Brain microvascular endothelial cell (primary cell): ENCODE data around the gene KCTD13.
"Not testable (repeated sequence)": the region's sequence is repeated elsewhere in the genome, so short reads cannot be mapped to it uniquely, and the experiment has no call there.

ENCODE experiments used
- DNase-seq: peaks from one replicate; pipeline ENCODE4 v3.0.0-alpha.2; 2020
- H3K27ac ChIP-seq: fragments of 250-450 bp; sonication (Bioruptor Pico); 2 replicates; pipeline ENCODE4 v1.5.1; 2020; ENCODE audit warnings: mild to moderate bottlenecking, moderate library complexity
- H3K27me3 ChIP-seq: fragments of 250-450 bp; sonication (Bioruptor Pico); replicated peaks from 2 replicates; pipeline ENCODE4 v1.5.1; 2020; ENCODE audit warnings: mild to moderate bottlenecking
- H3K36me3 ChIP-seq: fragments of 250-450 bp; sonication (Bioruptor Pico); replicated peaks from 2 replicates; pipeline ENCODE4 v1.5.1; 2020; ENCODE audit warnings: mild to moderate bottlenecking
- H3K4me3 ChIP-seq: 2 replicates; pipeline ENCODE4 v1.5.1; 2011; ENCODE audit warnings: low read depth, mild to moderate bottlenecking, control low read depth, low read length, moderate library complexity
- CTCF ChIP-seq: IDR thresholded peaks from 2 replicates; pipeline ENCODE4 v1.5.1; 2011; ENCODE audit warnings: low read depth, mild to moderate bottlenecking, moderate library complexity, low read length, control low read depth, inconsistent platforms; ENCODE audit errors: missing control alignments
- in situ Hi-C: cut with HindIII; loops from 2 replicates; pipeline ENCODE4 v1.10.0; 2017; ENCODE audit warnings: low sequenced_read_pairs, low pct_ligation_motif_present

KCTD13 gene

GRCh38 chr16:29876594-29877249, 49.3 kb downstream of the KCTD13 start:
- peaks cover 9% of the 10 kb centered on the region for H3K27me3 ChIP-seq

GRCh38 chr16:29876217-29876593, 49.8 kb downstream of the KCTD13 start:
- H3K4me3 ChIP-seq: peak overlapping the region; percentile 26
- no peak overlapping the region for H3K27ac ChIP-seq
- no peak for DNase-seq
- peaks cover 9% of the 10 kb centered on the region for H3K27me3 ChIP-seq
- H3K36me3 ChIP-seq: no peaks in the 10 kb centered on the region
- TF ChIP-seq CTCF: no peak
- in situ Hi-C loops: no loop called here

More at GRCh38 chr16:29876594-29877249, 49.3 kb downstream of the KCTD13 start:
- peak overlapping the region; percentile 29 for H3K4me3 ChIP-seq
- no peak for TF ChIP-seq CTCF
- in situ Hi-C loops: no loop called here
- no peak overlapping the region for H3K27ac ChIP-seq
- H3K36me3 ChIP-seq: no peaks in the 10 kb centered on the region
- no peak for DNase-seq

GRCh38 chr16:29875206-29875605, 50.8 kb downstream of the KCTD13 start:
- no peak for DNase-seq
- no peaks in the 10 kb centered on the region for H3K36me3 ChIP-seq
- in situ Hi-C loops: no loop called here
- no peak overlapping the region for H3K27ac ChIP-seq
- no peak overlapping the region for H3K4me3 ChIP-seq
- no peak for TF ChIP-seq CTCF
- peaks cover 9% of the 10 kb centered on the region for H3K27me3 ChIP-seq

- DNase-seq: no peak
- in situ Hi-C loops: no loop called here
- no peak overlapping the region for H3K4me3 ChIP-seq
- no peak overlapping the region for H3K27ac ChIP-seq
- TF ChIP-seq CTCF: no peak
- H3K36me3 ChIP-seq: no peaks in the 10 kb centered on the region
- peaks cover 9% of the 10 kb centered on the region for H3K27me3 ChIP-seq
Observed at GRCh38 chr16:29873319-29873718, 52.7 kb downstream of the KCTD13 start.

- TF ChIP-seq CTCF: no peak
- Histone ChIP-seq H3K27me3 (peaks cover 4% of the 10 kb centered on the region), H3K4me3 (no peak overlapping the region), H3K27ac (no peak overlapping the region), H3K36me3 (no peaks in the 10 kb centered on the region)
- in situ Hi-C loops: no loop called here
- DNase-seq: no peak
Observed at GRCh38 chr16:29871822-29872546, 54.0 kb downstream of the KCTD13 start.

GRCh38 chr16:29869067-29869466, 57.0 kb downstream of the KCTD13 start:
- H3K4me3 ChIP-seq, H3K36me3 ChIP-seq, H3K27ac ChIP-seq, H3K27me3 ChIP-seq, DNase-seq, in situ Hi-C loops: not testable (repeated sequence)
